NCI-H2107 (cell line): ENCODE measurements around the gene VEPH1.

Experiments
- DNase-seq: peaks from one replicate; lab custom pipeline; 2025; lab: John Stamatoyannopoulos, UW

The VEPH1 gene

DNA sequence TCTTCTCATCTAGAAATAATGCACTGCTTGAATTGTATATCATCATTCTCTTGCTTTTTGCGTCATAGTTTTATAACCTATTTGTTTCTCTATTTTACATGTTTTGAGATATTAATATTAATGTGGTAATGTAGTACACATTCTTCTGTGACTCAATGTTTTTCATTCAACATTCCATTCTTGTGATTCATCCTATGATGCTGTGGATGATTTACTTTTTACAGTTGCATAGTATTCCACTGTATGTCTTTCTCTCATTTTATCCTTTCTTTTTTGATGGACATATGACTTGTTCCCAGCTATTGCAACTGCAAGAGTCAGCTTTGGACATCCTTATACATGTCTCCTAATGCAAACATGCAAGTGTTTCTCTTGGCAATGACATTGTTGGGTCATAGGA lies 20.6 kb upstream of the VEPH1 start:
- DNase-seq, result no peak

GRCh38 chr3:157522648-157523047 lies 19.4 kb upstream of the VEPH1 start:
- DNase-seq, result no peak

- DNase-seq, result no peak
These were observed 17.4 kb upstream of the VEPH1 start for GRCh38 chr3:157520485-157521150.

DNA sequence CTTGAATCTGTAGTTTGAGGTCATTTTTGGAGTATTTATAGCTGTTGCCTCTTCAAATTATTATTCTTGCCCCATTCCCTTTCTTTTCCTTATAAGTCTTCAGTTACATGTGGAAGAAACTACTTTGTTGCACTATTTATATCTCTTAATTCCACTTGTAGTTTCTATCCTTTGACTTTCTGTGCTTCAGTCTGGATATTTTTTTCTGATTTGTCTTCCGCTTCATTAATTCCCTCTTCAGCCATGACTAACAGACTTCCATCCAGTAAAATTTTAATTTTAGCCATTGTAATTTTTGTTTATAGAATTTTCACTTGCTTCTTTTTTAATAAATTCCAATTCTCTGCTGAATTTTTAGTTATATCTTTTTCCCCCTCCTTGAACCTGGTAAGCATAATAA lies 15.7 kb upstream of the VEPH1 start:
- no peak for DNase-seq

GRCh38 chr3:157516928-157517327 lies 13.7 kb upstream of the VEPH1 start:
- DNase-seq, result no peak

GRCh38 chr3:157515398-157515797 lies 12.2 kb upstream of the VEPH1 start:
- no peak for DNase-seq

DNA sequence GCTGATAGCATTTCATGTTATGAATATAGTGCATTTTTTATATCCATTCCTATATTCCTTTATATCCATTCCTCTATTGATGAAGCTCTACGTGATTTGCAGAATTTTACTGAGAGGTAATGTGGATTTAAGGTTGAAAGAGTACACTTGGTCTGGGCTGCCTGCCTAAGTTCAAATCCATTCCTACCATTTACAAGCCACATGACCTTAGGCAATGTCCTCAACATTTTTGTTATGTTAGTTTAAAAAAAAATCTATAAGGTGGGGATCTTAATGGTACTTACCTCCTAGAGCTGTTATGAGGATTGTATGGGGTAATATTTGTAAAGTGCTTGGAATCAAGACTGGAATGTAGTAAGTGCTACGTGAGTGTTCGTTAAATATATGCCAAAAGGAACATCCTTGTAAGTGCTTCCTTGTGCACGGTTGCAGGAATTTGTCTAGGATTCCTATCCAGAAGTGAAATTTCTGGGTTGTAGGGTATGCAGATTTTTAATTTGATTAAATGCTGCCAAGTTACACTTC lies 11.2 kb upstream of the VEPH1 start:
- DNase-seq, result no peak

- no peak for DNase-seq
These were observed 10.4 kb upstream of the VEPH1 start for GRCh38 chr3:157513585-157513984.

DNA sequence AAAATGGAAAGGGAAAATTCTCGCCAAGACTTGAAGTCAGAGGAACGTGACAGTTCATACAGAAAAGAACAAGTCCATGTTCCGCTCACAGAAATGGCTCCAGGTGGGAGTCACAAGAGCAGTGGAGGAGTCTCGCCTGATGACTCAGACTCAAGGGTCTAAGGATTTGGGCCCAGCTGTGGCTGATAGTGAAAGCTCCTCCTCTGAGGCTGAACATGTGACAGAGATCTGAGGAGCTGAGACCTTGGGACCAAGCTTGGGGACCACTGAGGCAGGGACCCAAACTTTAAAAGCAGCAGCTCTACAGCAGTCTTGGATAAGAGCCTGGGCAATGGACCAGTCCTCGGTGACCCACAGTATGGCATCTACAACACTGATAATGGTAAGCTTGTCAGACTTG lies 9.3 kb upstream of the VEPH1 start:
- DNase-seq, result no peak

GRCh38 chr3:157508461-157508860 lies 5.2 kb upstream of the VEPH1 start:
- no peak for DNase-seq

DNA sequence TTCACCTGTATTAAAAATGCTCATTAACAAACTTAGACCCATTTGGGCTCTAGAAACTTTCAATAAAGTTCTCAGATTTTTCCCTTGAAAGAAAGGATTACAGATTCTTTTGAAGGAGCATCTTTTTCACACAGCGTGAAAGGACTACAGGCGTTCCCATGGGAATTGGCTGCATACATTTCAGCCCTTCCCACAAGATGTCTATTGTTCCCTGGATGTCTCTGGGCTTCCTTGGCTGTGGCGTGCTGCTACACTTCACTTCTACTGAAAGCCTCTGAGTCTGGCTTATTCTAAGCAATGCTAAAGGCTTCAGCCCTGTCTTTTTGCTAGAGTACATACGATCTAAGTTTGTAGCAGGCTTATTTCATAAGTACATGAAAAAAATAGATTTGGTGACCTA lies 1.4 kb downstream of the VEPH1 start:
- no peak for DNase-seq

GRCh38 chr3:157500232-157500631 lies 3.0 kb downstream of the VEPH1 start:
- DNase-seq, result no peak

GRCh38 chr3:157499342-157499963 lies 3.8 kb downstream of the VEPH1 start:
- DNase-seq, result no peak

- DNase-seq, result no peak
These were observed 4.8 kb downstream of the VEPH1 start for GRCh38 chr3:157498371-157498770.

GRCh38 chr3:157495846-157496245 lies 7.4 kb downstream of the VEPH1 start:
- DNase-seq, result no peak

DNA sequence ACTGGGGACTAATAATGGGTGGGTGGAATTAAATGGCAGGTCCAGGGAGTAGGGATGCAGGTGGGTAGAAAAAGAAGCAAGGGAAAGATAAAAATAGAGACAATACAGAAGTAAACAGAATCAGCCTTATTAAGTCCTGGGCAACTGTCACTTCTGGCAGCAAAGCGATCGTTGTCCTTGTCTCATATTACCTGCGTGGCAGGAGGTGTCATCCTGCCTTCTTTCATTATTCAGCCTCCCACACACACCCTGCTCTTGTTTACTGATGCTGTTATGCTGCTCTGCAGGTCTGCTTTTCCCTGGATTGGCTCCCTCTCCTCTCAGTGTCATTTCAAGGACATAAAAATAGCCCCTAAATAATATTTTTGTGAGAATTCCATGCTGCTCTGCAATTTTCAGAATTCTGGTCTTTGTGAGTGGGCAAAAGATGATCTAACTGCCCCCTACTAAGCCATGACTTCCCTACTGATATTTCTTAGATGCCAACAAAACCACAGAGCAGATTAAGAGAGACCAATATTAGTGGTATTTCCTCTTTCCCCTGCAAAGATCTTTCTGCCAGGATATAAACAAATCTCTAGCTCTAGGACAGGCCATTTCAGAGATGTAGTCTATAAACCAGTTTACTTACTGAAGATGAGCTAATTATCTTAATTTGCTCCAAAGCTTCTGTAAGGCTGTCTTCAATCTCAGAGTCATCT lies 8.5 kb downstream of the VEPH1 start:
- no peak for DNase-seq

- DNase-seq, result no peak
These were observed 9.3 kb downstream of the VEPH1 start for GRCh38 chr3:157493627-157494550.

GRCh38 chr3:157491136-157491535 lies 12.1 kb downstream of the VEPH1 start:
- no peak for DNase-seq

DNA sequence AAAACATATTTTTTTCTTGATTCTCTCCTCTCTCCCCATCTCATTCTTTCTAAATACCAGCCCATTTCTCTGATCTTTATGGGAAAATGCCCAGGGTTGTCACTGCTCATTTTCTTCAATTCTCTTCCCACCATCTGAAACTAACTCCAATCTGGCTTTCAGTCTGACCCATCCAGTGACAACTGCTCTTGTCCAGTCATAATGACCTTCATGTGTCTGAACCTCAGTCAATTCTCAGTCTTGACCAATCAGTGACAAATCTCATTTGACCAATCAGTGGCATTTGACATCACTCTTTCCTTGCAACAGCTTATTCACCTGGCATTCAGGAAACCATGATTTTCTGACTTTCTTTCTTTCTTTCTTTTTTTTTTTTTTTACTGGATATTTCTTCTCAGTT lies 15.1 kb downstream of the VEPH1 start:
- DNase-seq, result no peak

DNA sequence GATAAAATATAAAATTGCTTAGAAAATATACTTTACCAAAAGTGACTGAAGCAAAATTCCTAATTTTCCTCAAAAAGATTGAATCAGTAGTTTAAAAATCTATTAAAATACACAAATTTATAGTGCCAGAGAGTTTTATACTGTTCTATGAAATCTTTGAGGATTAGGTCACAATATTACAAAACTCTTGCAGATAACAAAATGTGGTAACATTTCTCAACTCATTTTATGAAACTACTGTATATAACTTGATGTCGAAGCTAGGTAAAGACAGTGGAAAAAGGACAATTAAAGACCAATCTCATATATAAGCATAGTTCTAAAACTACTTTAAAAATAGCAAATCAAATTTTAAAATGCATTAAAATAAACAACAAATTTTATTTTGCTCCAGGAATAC lies 15.9 kb downstream of the VEPH1 start:
- DNase-seq, result no peak

DNA sequence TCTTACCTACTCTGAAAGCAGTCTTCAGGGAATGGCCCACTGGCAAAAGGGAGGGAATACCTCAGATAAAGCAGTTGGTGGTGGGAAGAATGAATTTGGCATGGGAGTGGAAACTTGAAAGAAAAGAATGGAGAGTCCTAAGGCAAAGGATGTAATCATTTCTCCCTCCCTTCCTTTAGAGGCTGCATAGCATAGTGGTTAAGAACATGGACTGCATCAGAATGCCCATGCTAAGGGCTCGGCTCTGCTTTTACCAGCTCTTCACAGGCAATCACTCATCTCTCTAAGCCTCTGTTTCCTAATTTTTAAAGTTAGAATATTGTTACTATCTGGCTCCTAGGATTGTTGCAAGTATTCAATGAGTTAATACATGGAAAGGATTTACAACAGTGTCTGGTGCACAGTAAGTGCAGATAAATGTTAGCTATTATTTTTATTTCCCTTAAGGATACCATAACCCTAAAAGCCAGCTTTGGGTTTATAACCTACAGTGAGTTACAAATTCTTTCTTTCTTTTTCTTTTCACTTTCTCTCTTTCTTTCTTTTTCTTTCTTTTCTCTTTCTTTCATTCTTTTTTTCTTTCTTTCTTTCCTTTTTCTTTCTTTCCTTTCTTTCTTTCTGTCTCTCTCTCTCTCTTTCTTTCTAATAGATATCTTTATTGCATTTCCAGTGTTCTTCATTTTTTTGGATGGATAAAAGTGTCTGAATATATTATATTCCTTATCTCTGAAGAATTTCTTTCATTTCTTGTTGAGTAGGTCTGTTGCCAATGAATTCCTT lies 23.6 kb downstream of the VEPH1 start:
- DNase-seq, result no peak
